IMR-90 (cell line): Measurements from ENCODE around the gene PTPN22. TPM values are rescaled to one million over a fixed set of nuclear protein-coding genes. Genes with fewer than 3 reads are reported as not detected.

Source experiments
- ATAC-seq: fragments of 200-7000 bp; cut with Tn5 transposase; 2 replicates; pipeline ENCODE4 v1.9.1; 2020; ENCODE audit warnings: low read depth, mild to moderate bottlenecking, moderate library complexity
- BruUV-seq: library from RNA; stranded (reverse); fragments of 400-500 nt; replicated peaks from 2 replicates; lab custom pipeline; 2021; lab: Mats Ljungman, UMichigan
- CTCF ChIA-PET: fragments of 300-600 bp; formaldehyde crosslinking; extraction: SDS; loops from one replicate; lab custom pipeline; 2021; ENCODE audit warnings: antibody characterized with exemption; lab: Yijun Ruan, JAX
- POLR2A ChIA-PET: fragments of 300-600 bp; sonication (Branson Sonifier 250); formaldehyde crosslinking; loops from one replicate; lab custom pipeline; 2022; ENCODE audit warnings: antibody characterized with exemption; ENCODE audit not compliant: unreplicated experiment; lab: Charles Lee
- DNase-seq: peaks from one replicate; pipeline ENCODE4 v3.0.0; 2013
- H2AFZ ChIP-seq: replicated peaks from 2 replicates; pipeline ENCODE3; 2013; ENCODE audit warnings: low read length, mild to moderate bottlenecking; ENCODE audit not compliant: poor library complexity
- H2AK5ac ChIP-seq: 2 replicates; pipeline ENCODE4 v1.6.1; 2013; ENCODE audit warnings: low read depth, low read length, inconsistent platforms
- H2AK9ac ChIP-seq: replicated peaks from 2 replicates; pipeline ENCODE3; 2013; ENCODE audit warnings: mild to moderate bottlenecking, low read depth, low read length, moderate library complexity; ENCODE audit not compliant: poor library complexity
- H2BK120ac ChIP-seq: 2 replicates; pipeline ENCODE4 v1.6.1; 2013; ENCODE audit warnings: low read depth, low read length, inconsistent platforms
- H2BK15ac ChIP-seq: 3 replicates; pipeline ENCODE4 v1.6.1; 2013; ENCODE audit warnings: low read depth, low read length, inconsistent platforms
- H2BK20ac ChIP-seq: 2 replicates; pipeline ENCODE4 v1.6.1; 2013; ENCODE audit warnings: low read depth, mild to moderate bottlenecking, inconsistent platforms, low read length, moderate library complexity
- H2BK5ac ChIP-seq: 2 replicates; pipeline ENCODE4 v1.6.1; 2013; ENCODE audit warnings: mild to moderate bottlenecking, low read depth, low read length, inconsistent platforms; ENCODE audit not compliant: poor library complexity, severe bottlenecking
- H3K14ac ChIP-seq: replicated peaks from 2 replicates; pipeline ENCODE4 v1.6.1; 2013; ENCODE audit warnings: low read depth, low read length, inconsistent platforms
- H3K18ac ChIP-seq: 2 replicates; pipeline ENCODE4 v1.6.1; 2013; ENCODE audit warnings: low read depth, low read length, control low read depth
- H3K23ac ChIP-seq: 2 replicates; pipeline ENCODE4 v1.6.1; 2013; ENCODE audit warnings: low read depth, low read length, inconsistent platforms
- H3K27ac ChIP-seq: 2 replicates; pipeline ENCODE4 v1.5.1; 2013; ENCODE audit warnings: mild to moderate bottlenecking, control low read depth, low read length; ENCODE audit not compliant: insufficient read depth
- H3K27me3 ChIP-seq: 2 replicates; pipeline ENCODE4 v1.6.1; 2013; ENCODE audit warnings: low read length; ENCODE audit not compliant: control insufficient read depth, insufficient read depth
- H3K36me3 ChIP-seq: 2 replicates; pipeline ENCODE4 v1.6.1; 2013; ENCODE audit warnings: low read length, mixed read lengths; ENCODE audit not compliant: control insufficient read depth, insufficient read depth
- H3K4ac ChIP-seq: 2 replicates; pipeline ENCODE4 v1.6.1; 2013; ENCODE audit warnings: low read depth, low read length, inconsistent platforms
- H3K4me1 ChIP-seq: 2 replicates; pipeline ENCODE4 v1.6.1; 2013; ENCODE audit warnings: low read length, mixed read lengths; ENCODE audit not compliant: control insufficient read depth, insufficient read depth
- H3K4me2 ChIP-seq: 2 replicates; pipeline ENCODE4 v1.6.1; 2013; ENCODE audit warnings: low read depth, mild to moderate bottlenecking, control low read depth, low read length, moderate library complexity
- H3K4me3 ChIP-seq: 2 replicates; pipeline ENCODE4 v1.5.1; 2013; ENCODE audit warnings: low read depth, mild to moderate bottlenecking, control low read depth, low read length, moderate library complexity; ENCODE audit not compliant: insufficient read depth
- H3K56ac ChIP-seq: 2 replicates; pipeline ENCODE4 v1.6.1; 2013; ENCODE audit warnings: low read length, inconsistent platforms; ENCODE audit not compliant: insufficient read depth; ENCODE audit errors: extremely low read depth
- H3K79me1 ChIP-seq, 2 experiments: 2 replicates each; pipeline ENCODE4 v1.6.1; 2013; ENCODE audit warnings: low read length in 2 of 2, inconsistent platforms in 1 of 2, low read depth in 1 of 2
- H3K9ac ChIP-seq: 2 replicates; pipeline ENCODE4 v1.6.1; 2013; ENCODE audit warnings: low read depth, low read length, control low read depth
- H3K9me1 ChIP-seq: 2 replicates; pipeline ENCODE4 v1.6.1; 2013; ENCODE audit warnings: low read length, inconsistent platforms; ENCODE audit not compliant: insufficient read depth
- H3K9me3 ChIP-seq: 2 replicates; pipeline ENCODE4 v1.6.1; 2013; ENCODE audit warnings: low read length; ENCODE audit not compliant: control insufficient read depth, insufficient read depth
- H4K20me1 ChIP-seq: 2 replicates; pipeline ENCODE4 v1.6.1; 2013; ENCODE audit warnings: low read length, inconsistent platforms; ENCODE audit not compliant: insufficient read depth
- H4K5ac ChIP-seq: 2 replicates; pipeline ENCODE4 v1.6.1; 2013; ENCODE audit warnings: mild to moderate bottlenecking, low read depth, low read length, control low read depth
- H4K8ac ChIP-seq, 2 experiments: 2 replicates each; pipeline ENCODE4 v1.6.1; 2013; ENCODE audit warnings: low read depth in 2 of 2, low read length in 2 of 2, control low read depth in 1 of 2, inconsistent platforms in 1 of 2
- H4K91ac ChIP-seq: 2 replicates; pipeline ENCODE4 v1.6.1; 2013; ENCODE audit warnings: low read depth, low read length, inconsistent platforms; ENCODE audit not compliant: insufficient read depth
- BHLHE40 ChIP-seq: fragments of 150-350 bp; IDR thresholded peaks from 2 replicates; pipeline ENCODE4 v1.6.1; 2016; ENCODE audit warnings: mild to moderate bottlenecking, low read depth, low read length
- MAZ ChIP-seq: IDR thresholded peaks from 2 replicates; pipeline ENCODE4 v1.6.1; 2012; ENCODE audit warnings: low read depth, mild to moderate bottlenecking, low read length, improper control_type of control experiment, moderate library complexity, borderline replicate concordance
- WGBS, 2 experiments: methylation state at CpG; one replicate each; pipeline versions ENCODE4 v1.1.5 to v1.1.7; 2013; ENCODE audit warnings: missing lambda C conversion rate in 2 of 2; ENCODE audit not compliant: insufficient read length in 1 of 2; ENCODE audit errors: extremely low coverage in 2 of 2; 5-methylcytosine and 5-hydroxymethylcytosine counted together
- dilution Hi-C: fragments of 300-500 bp; cut with HindIII; formaldehyde crosslinking; loops from one replicate; pipeline ENCODE4 v1.14.3; 2018; ENCODE audit warnings: low sequenced_read_pairs; ENCODE audit not compliant: unreplicated experiment
- in situ Hi-C: fragments of 300-500 bp; cut with MboI; formaldehyde crosslinking; loops from 3 replicates; pipeline ENCODE4 v1.14.3; 2019; ENCODE audit warnings: low sequenced_read_pairs, inconsistent platforms, mixed read lengths
- intact Hi-C: fragments of 100-400 bp; cut with micrococcal nuclease; formaldehyde crosslinking; loops from 2 replicates; pipeline ENCODE4 v1.10.0; 2022
- polyA plus RNA-seq, 3 experiments: library from polyadenylated mRNA; depleted of rRNA; stranded (reverse); fragments of >200 nt; gene quantifications; 2 replicates each; pipeline ENCODE4 v1.2.3, GENCODE V29; 2012; ENCODE audit warnings: low replicate concordance in 1 of 3
- total RNA-seq: library from RNA; depleted of rRNA; stranded (reverse); fragments of >200 nt; gene quantifications from 2 replicates; pipeline ENCODE4 v1.2.3, GENCODE V29; 2012

Gene PTPN22
- total and polyA plus RNA-seq, 2 of the 4 experiments (the other 2 are of a cell fraction): 0.14 to 0.18 TPM

DNA sequence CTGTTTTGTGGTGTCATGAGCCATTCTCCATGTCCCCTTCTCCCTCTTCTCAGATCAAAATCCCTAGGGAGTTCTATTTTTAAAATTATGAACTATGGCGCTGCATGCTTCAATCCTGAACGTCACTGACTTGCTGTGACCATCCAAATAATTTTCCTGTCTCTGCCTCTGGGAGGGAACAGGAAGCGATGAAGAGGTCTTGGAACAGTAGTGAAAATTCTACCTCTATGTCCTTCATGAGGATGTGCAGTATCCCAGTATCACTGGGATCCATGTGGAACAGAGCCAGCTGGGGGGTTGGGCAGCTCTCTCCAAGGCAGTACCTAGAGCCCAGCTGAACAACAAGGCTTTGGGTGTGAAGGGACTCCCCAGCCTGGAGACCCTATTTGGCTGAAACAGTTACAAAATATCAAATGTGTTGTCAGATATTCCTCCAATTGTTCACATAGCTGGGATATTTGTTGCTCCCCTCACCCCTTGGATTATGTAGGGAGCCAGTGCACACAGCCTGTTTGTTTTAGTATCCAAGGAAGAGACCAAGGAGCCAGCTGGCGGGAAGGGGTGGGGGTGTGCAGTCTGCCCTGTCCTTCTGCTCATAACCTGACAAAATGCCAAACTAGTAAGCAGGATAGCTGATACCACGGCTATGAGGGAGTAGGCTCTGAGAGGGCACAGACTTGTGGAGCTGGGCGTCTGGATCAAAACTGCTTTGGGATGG, 41.2 kb upstream of the PTPN22 start:
- TF ChIP-seq MAZ (peak; percentile 50; the same call in 1 of the 2 replicates), BHLHE40 (no peak)
- Histone ChIP-seq H3K18ac (peak overlapping the region; percentile 66), H2AK9ac (peak overlapping the region; percentile 75), H2BK20ac (peak overlapping the region; percentile 74), H3K4me1 (peaks cover 7% of the 10 kb centered on the region), H3K9me1 (peaks cover 9% of the 10 kb centered on the region), H3K4me3 (no peak overlapping the region), H3K27ac (peak overlapping the region; percentile 83; the same call in 1 of the 2 replicates), H2BK15ac (no peak overlapping the region; the same call in 1 of the 3 replicates), H3K27me3 (no peaks in the 10 kb centered on the region), H2BK120ac (peak overlapping the region; percentile 86), H2AK5ac (no peak overlapping the region), H3K23ac (no peak overlapping the region), H4K20me1 (no peaks in the 10 kb centered on the region), H3K9ac (no peak overlapping the region; the same call in 1 of the 2 replicates), H3K56ac (peak overlapping the region; percentile 14; the same call in 1 of the 2 replicates), H3K14ac (peak overlapping the region; percentile 7), H3K4ac (peak overlapping the region; percentile 77), H4K8ac (peak overlapping the region in 1 of 2 experiments; percentile 82; a peak in 2 of 4 replicates), H4K5ac (peak overlapping the region; percentile 72), H2AFZ (peak overlapping the region; percentile 72), H4K91ac (peak overlapping the region; percentile 25), H3K36me3 (peaks cover 13% of the 10 kb centered on the region), H3K9me3 (no peaks in the 10 kb centered on the region), H3K79me1 (peaks cover 6 to 36% of the 10 kb centered on the region in 2 experiments; a peak in 2 of 4 replicates), H3K4me2 (peak overlapping the region; percentile 74), H2BK5ac (peak overlapping the region; percentile 59)
- intact Hi-C loops: loop anchor here (2.0 kb wide), 1 partner anchor 16 kb away; the partner anchor contains the start of gene HIPK1
- WGBS, 2 experiments: 13% methylated on average over 2 of the region's 6 CpGs; no CpG with 5 or more reads in 1 of the 2 experiments
- dilution Hi-C loops: no loop called here
- CTCF ChIA-PET: no interaction called here
- POLR2A ChIA-PET: interaction anchor here (0.5 to 1.4 kb wide), 2 partner anchors 9 to 36 kb away, joined by 4 to 6 read pairs; partner anchors contain the start of gene AP4B1
- BruUV-seq: no TSS peak
- in situ Hi-C loops: loop anchor here (25.0 kb wide), 1 partner anchor 775 kb away; no protein-coding TSS in a partner anchor
- peak; percentile 88 for DNase-seq
- ATAC-seq: peak; percentile 97
